Spleen (tissue), 7 donors: ENCODE results near the gene LRRC47.

Experiments
- CTCF ChIP-seq, 11 experiments: fragments of 200-600 bp in 7 of 11; fragments of 450-650 bp in 4 of 11; sonication (generic) in 4 of 11; IDR thresholded peaks in 8 of 11; conservative IDR thresholded peaks in 3 of 11; 1 replicate in 7 of 11; 2 replicates in 4 of 11; pipeline versions ENCODE4 v1.4.0 to v1.8.0; 2016 to 2021; ENCODE audit warnings: antibody characterized with exemption in 11 of 11, inconsistent platforms in 4 of 11, mild to moderate bottlenecking in 1 of 11
- POLR2A ChIP-seq, 3 donors: fragments of 450-650 bp; IDR thresholded peaks; one replicate each; pipeline ENCODE4 v1.5.1; 2017; ENCODE audit warnings: antibody characterized with exemption in 3 of 3, mild to moderate bottlenecking in 1 of 3
- donor health status: DM: no; HTN: no; CAD: no; lungs with moderate emphysema.
- donor health status: DM: no; HTN: no; CAD: no.
- donor health status: DM: no; HTN: no; CAD: no.

GRCh38 chr1:3785045-3785444 lies 11.3 kb downstream of the LRRC47 start:
- no peak for TF ChIP-seq CTCF (IDR thresholded peaks at IDR 0.05 in 8 of 11, conservative IDR thresholded peaks at IDR 0.05 in 3 of 11)
- TF ChIP-seq POLR2A (IDR thresholded peaks at IDR 0.05), result no peak
